CD4-positive, alpha-beta T cell treated with Interleukin-4 for 4 hours (primary cell): ENCODE data around the gene SPOCD1.

Experiments
- DNase-seq: peaks from one replicate; pipeline ENCODE4 v3.0.0-alpha.2; 2020

Gene SPOCD1

GRCh38 chr1:31769720-31770390 lies 46.0 kb downstream of the SPOCD1 start:
- DNase-seq = no peak

- DNase-seq = no peak
These were observed 46.7 kb downstream of the SPOCD1 start for GRCh38 chr1:31768939-31769704.

- no peak for DNase-seq
These were observed 47.4 kb downstream of the SPOCD1 start for GRCh38 chr1:31768407-31768907.

GRCh38 chr1:31767225-31767624 lies 48.6 kb downstream of the SPOCD1 start:
- DNase-seq = no peak

- no peak for DNase-seq
These were observed 50.3 kb downstream of the SPOCD1 start for GRCh38 chr1:31765516-31765915.

GRCh38 chr1:31765041-31765467 lies 50.8 kb downstream of the SPOCD1 start:
- DNase-seq = no peak

GRCh38 chr1:31764312-31765040 lies 51.3 kb downstream of the SPOCD1 start, which contains the start of gene ADGRB2:
ADGRB2 (minus strand) TSS chr1:31764340; CDS start chr1:31757221, 7,119 bp downstream.
- DNase-seq = no peak

GRCh38 chr1:31763671-31764311 lies 52.0 kb downstream of the SPOCD1 start:
- no peak for DNase-seq

GRCh38 chr1:31762726-31763670 lies 52.8 kb downstream of the SPOCD1 start:
- DNase-seq = peak; percentile 42

- DNase-seq = no peak
These were observed 53.5 kb downstream of the SPOCD1 start for GRCh38 chr1:31762323-31762722.

GRCh38 chr1:31761883-31762282 lies 53.9 kb downstream of the SPOCD1 start:
- no peak for DNase-seq

- DNase-seq = peak; percentile 77
These were observed 55.1 kb downstream of the SPOCD1 start for GRCh38 chr1:31760471-31761470.

GRCh38 chr1:31759298-31760023 lies 56.4 kb downstream of the SPOCD1 start:
- DNase-seq = no peak

GRCh38 chr1:31758823-31759222 lies 57.0 kb downstream of the SPOCD1 start:
- DNase-seq = no peak

GRCh38 chr1:31757989-31758388 lies 57.8 kb downstream of the SPOCD1 start:
- no peak for DNase-seq

- no peak for DNase-seq
These were observed 58.6 kb downstream of the SPOCD1 start for GRCh38 chr1:31757204-31757679.

GRCh38 chr1:31756578-31756977 lies 59.2 kb downstream of the SPOCD1 start:
- no peak for DNase-seq

- DNase-seq = no peak
These were observed 59.9 kb downstream of the SPOCD1 start for GRCh38 chr1:31755850-31756492.

GRCh38 chr1:31755197-31755611 lies 60.6 kb downstream of the SPOCD1 start:
- no peak for DNase-seq
